Testis (tissue), 3 donors: ENCODE results near the gene S100A10. TPM values are rescaled to one million over a fixed set of nuclear protein-coding genes. Genes with fewer than 3 reads are reported as not detected.

Experiments used
- DNase-seq: peaks from one replicate; pipeline ENCODE4 v3.0.0-alpha.2; 2019
- H3K27ac ChIP-seq, 2 donors: fragments of 200-600 bp; sonication (generic); one replicate each; pipeline ENCODE4 v1.5.1; 2019
- H3K27me3 ChIP-seq: fragments of 200-600 bp; sonication (generic); one replicate; pipeline ENCODE4 v1.5.1; 2019
- H3K36me3 ChIP-seq: fragments of 200-600 bp; sonication (generic); one replicate; pipeline ENCODE4 v1.5.1; 2017; ENCODE audit warnings: low read depth; ENCODE audit errors: missing control alignments
- H3K4me1 ChIP-seq: fragments of 200-600 bp; sonication (generic); one replicate; pipeline ENCODE4 v1.5.1; 2019
- H3K4me3 ChIP-seq, 2 donors: fragments of 200-600 bp; sonication (generic); one replicate each; pipeline ENCODE4 v1.5.1; 2017 to 2019
- H3K9me3 ChIP-seq: fragments of 200-600 bp; sonication (generic); one replicate; pipeline ENCODE4 v1.5.1; 2017
- CTCF ChIP-seq, 3 experiments: fragments of 450-650 bp in 2 of 3; fragments of 200-600 bp in 1 of 3; sonication (generic) in 1 of 3; IDR thresholded peaks; one replicate each; pipeline ENCODE4 v1.5.1; 2016 to 2019; ENCODE audit warnings: antibody characterized with exemption in 3 of 3, mild to moderate bottlenecking in 2 of 3, moderate library complexity in 1 of 3
- POLR2A ChIP-seq: fragments of 450-650 bp; IDR thresholded peaks from one replicate; pipeline ENCODE4 v1.6.1; 2017; ENCODE audit warnings: antibody characterized with exemption, mild to moderate bottlenecking, moderate library complexity
- WGBS, 2 donors: methylation state at CpG; one replicate each; pipeline ENCODE4 v1.1.5; 2018; 5-methylcytosine and 5-hydroxymethylcytosine counted together
- intact Hi-C: fragments of 100-400 bp; cut with DNase I; formaldehyde crosslinking; loops from one replicate; pipeline ENCODE4 v1.15.1; 2023; ENCODE audit warnings: low total_unique reads
- polyA plus RNA-seq: library from polyadenylated mRNA; stranded (reverse); fragments of 350-450 nt; fragmentation: Illumina TruSeq; extraction: RNeasy Lipid Tissue Mini Kit (QIAGEN cat#74804); gene quantifications from one replicate; pipeline ENCODE4 v1.2.3, GENCODE V29; 2014; ENCODE audit warnings: low read depth, low replicate concordance; ENCODE audit not compliant: insufficient read depth
- total RNA-seq, 2 donors: library from RNA; depleted of rRNA; stranded (reverse); fragments of >200 nt; gene quantifications; one replicate each; pipeline ENCODE4 v1.2.3, GENCODE V29; 2016

The S100A10 gene
- total and polyA plus RNA-seq, 3 donors from 2014 or later, result 92.4 to 364 (median 110) TPM

- intact Hi-C loops, result no loop called here
- 47 to 57% methylated on average over 7 of the region's 7 CpGs for WGBS, 2 donors
- H3K27me3 ChIP-seq, result no peaks in the 10 kb centered on the region
These were observed 57.0 kb downstream of the S100A10 start for GRCh38 chr1:151936653-151937052.

GRCh38 chr1:151935894-151936602 lies 57.6 kb downstream of the S100A10 start:
- no peaks in the 10 kb centered on the region for H3K36me3 ChIP-seq
- DNase-seq, result no peak
- WGBS, 2 donors, result 46 to 56% methylated on average over 2 of the region's 2 CpGs
- TF ChIP-seq CTCF (IDR thresholded peaks at IDR 0.05) (no peak), POLR2A (no peak)
- H3K4me1 ChIP-seq, result peaks cover 7% of the 10 kb centered on the region
- no peak overlapping the region for H3K27ac ChIP-seq
- intact Hi-C loops, result no loop called here
- H3K4me3 ChIP-seq, result no peak overlapping the region
- no peaks in the 10 kb centered on the region for H3K9me3 ChIP-seq
- no peaks in the 10 kb centered on the region for H3K27me3 ChIP-seq

More at GRCh38 chr1:151936653-151937052, 57.0 kb downstream of the S100A10 start:
- no peaks in the 10 kb centered on the region for H3K36me3 ChIP-seq
- no peak overlapping the region for H3K27ac ChIP-seq
- H3K4me1 ChIP-seq, result peaks cover 13% of the 10 kb centered on the region
- no peak for DNase-seq
- no peaks in the 10 kb centered on the region for H3K9me3 ChIP-seq
- no peak overlapping the region for H3K4me3 ChIP-seq
- TF ChIP-seq CTCF (IDR thresholded peaks at IDR 0.05), result no peak
- no peak for TF ChIP-seq POLR2A

- Histone ChIP-seq H3K4me3 (no peak overlapping the region), H3K4me1 (peaks cover 6% of the 10 kb centered on the region), H3K27ac (no peak overlapping the region), H3K36me3 (no peaks in the 10 kb centered on the region), H3K9me3 (no peaks in the 10 kb centered on the region), H3K27me3 (no peaks in the 10 kb centered on the region)
- TF ChIP-seq CTCF (IDR thresholded peaks at IDR 0.05), result no peak
- no peak for DNase-seq
- 58 to 78% methylated on average over 3 of the region's 3 CpGs for WGBS, 2 donors
- intact Hi-C loops, result no loop called here
These were observed 58.5 kb downstream of the S100A10 start for GRCh38 chr1:151935154-151935553.

- Histone ChIP-seq H3K4me3 (no peak overlapping the region), H3K9me3 (no peaks in the 10 kb centered on the region), H3K4me1 (peaks cover 6% of the 10 kb centered on the region), H3K27me3 (no peaks in the 10 kb centered on the region), H3K36me3 (no peaks in the 10 kb centered on the region), H3K27ac (no peak overlapping the region)
- intact Hi-C loops, result no loop called here
- TF ChIP-seq CTCF (IDR thresholded peaks at IDR 0.05) (peak; percentile 61 to 74 (median 73)), POLR2A (no peak)
- no peak for DNase-seq
- WGBS, 2 donors, result 45 to 53% methylated on average over 3 of the region's 3 CpGs
These were observed 59.6 kb downstream of the S100A10 start for GRCh38 chr1:151934048-151934493.

Other genes with a start within 250 kb of the S100A10 start
- gene MRPL9, start 230.4 kb downstream of the S100A10 start, total RNA-seq, result 10 to 100 TPM; 53.5 to 70.6 TPM
- gene MRPL9, start 230.4 kb downstream of the S100A10 start, polyA plus RNA-seq, result 75.0 TPM
- gene TDRKH, start 203.4 kb downstream of the S100A10 start, total RNA-seq, result 10 to 100 TPM; 26.3 to 31.5 TPM
- 50.9 TPM for gene TDRKH, start 203.4 kb downstream of the S100A10 start, polyA plus RNA-seq
- gene LINGO4, start 188.4 kb downstream of the S100A10 start, total RNA-seq, result 1 to 10 TPM; 3.1 to 3.5 TPM
- 1.4 TPM for gene LINGO4, start 188.4 kb downstream of the S100A10 start, polyA plus RNA-seq
- gene RORC, start 162.1 kb downstream of the S100A10 start, total RNA-seq, result 10 to 100 TPM; 55.4 to 70.4 TPM
- gene RORC, start 162.1 kb downstream of the S100A10 start, polyA plus RNA-seq, result 30.9 TPM
- 1 to 10 TPM; 1.4 to 2.0 TPM for gene C2CD4D, start 154.0 kb downstream of the S100A10 start, total RNA-seq
- 0.29 TPM for gene C2CD4D, start 154.0 kb downstream of the S100A10 start, polyA plus RNA-seq
- not detected for gene THEM5, start 140.1 kb downstream of the S100A10 start, total RNA-seq
- gene THEM5, start 140.1 kb downstream of the S100A10 start, polyA plus RNA-seq, result 0.57 TPM
- gene THEM4, start 84.3 kb downstream of the S100A10 start, total RNA-seq, result 10 to 100 TPM; 35.0 to 42.0 TPM
- 33.5 TPM for gene THEM4, start 84.3 kb downstream of the S100A10 start, polyA plus RNA-seq
- 10 to 100 TPM; 80.2 to 86.9 TPM for gene S100A11, start 43.1 kb upstream of the S100A10 start, total RNA-seq
- 275 TPM for gene S100A11, start 43.1 kb upstream of the S100A10 start, polyA plus RNA-seq
- under 1 TPM in 1 of 2 donors, not detected in 1; 0.12 TPM for gene TCHHL1, start 95.2 kb upstream of the S100A10 start, total RNA-seq
- gene TCHHL1, start 95.2 kb upstream of the S100A10 start, polyA plus RNA-seq, result not detected
- 1 to 10 TPM; 2.2 to 2.9 TPM for gene TCHH, start 121.6 kb upstream of the S100A10 start, total RNA-seq
- gene TCHH, start 121.6 kb upstream of the S100A10 start, polyA plus RNA-seq, result 0.53 TPM
- gene RPTN, start 165.4 kb upstream of the S100A10 start, total RNA-seq, result under 1 TPM in 1 of 2 donors, not detected in 1; 0.06 TPM
- gene RPTN, start 165.4 kb upstream of the S100A10 start, polyA plus RNA-seq, result not detected
- gene HRNR, start 230.3 kb upstream of the S100A10 start, total RNA-seq, result under 1 TPM in 1 of 2 donors, not detected in 1; 0.06 TPM
- gene HRNR, start 230.3 kb upstream of the S100A10 start, polyA plus RNA-seq, result not detected